ENCODE measurements around the gene ORC2. TPM values are rescaled to one million over a fixed set of nuclear protein-coding genes. Genes with fewer than 3 reads are reported as not detected.

Gene ORC2
- total and polyA plus RNA-seq, 10 of the 15 experiments (the other 5 are each of a cell fraction or from before 2014, with no cell fraction given), result 6.1 to 36.9 (median 17.6) TPM

- TF ChIP-seq CUX1 (IDR thresholded peaks at IDR 0.05; ENCODE audit: insufficient replicate concordance, low read depth, low read length), result no peak
- 0 out of 2 replicates have a peak, but pooled peaks have one; percentile 16 for TF ChIP-seq REST (IDR thresholded peaks at IDR 0.05; ENCODE audit: low read depth, low read length)
- TF ChIP-seq RELA (IDR thresholded peaks at IDR 0.05; ENCODE audit: borderline replicate concordance, partially characterized antibody), result no peak
Observed at GRCh38 chr2:200864176-200865034, 99.1 kb downstream of the ORC2 start, which contains the start of gene CLK1 (continued).

Measured in GM12878 (cell line).